GM18861 (cell line): Measurements from ENCODE around the gene MRPL20.

Experiments
- ATAC-seq: cut with Tn5 transposase; IDR thresholded peaks from one replicate; pipeline ENCODE4 v1.9.1; 2021; ENCODE audit not compliant: unreplicated experiment

The MRPL20 gene

GRCh38 chr1:1366699-1367066 lies 40.4 kb downstream of the MRPL20 start:
- ATAC-seq, result no peak

- ATAC-seq, result no peak
These were observed 41.0 kb downstream of the MRPL20 start for GRCh38 chr1:1365875-1366698.

GRCh38 chr1:1364266-1364665 lies 42.8 kb downstream of the MRPL20 start:
- no peak for ATAC-seq

GRCh38 chr1:1361982-1362423 lies 45.1 kb downstream of the MRPL20 start:
- no peak for ATAC-seq

GRCh38 chr1:1361233-1361981 lies 45.7 kb downstream of the MRPL20 start:
- ATAC-seq, result no peak

GRCh38 chr1:1360506-1361169 lies 46.5 kb downstream of the MRPL20 start:
- no peak for ATAC-seq

GRCh38 chr1:1359664-1360468 lies 47.2 kb downstream of the MRPL20 start:
- no peak for ATAC-seq

GRCh38 chr1:1359308-1359663 lies 47.8 kb downstream of the MRPL20 start:
- no peak for ATAC-seq

GRCh38 chr1:1358433-1359271 lies 48.4 kb downstream of the MRPL20 start, which contains the start of gene MXRA8:
TSS of gene MXRA8 (minus strand) at chr1:1358555. CDS start at chr1:1358504, 51 bp downstream.
- ATAC-seq, result no peak

GRCh38 chr1:1357871-1358432 lies 49.1 kb downstream of the MRPL20 start:
- no peak for ATAC-seq

GRCh38 chr1:1356796-1357401 lies 50.2 kb downstream of the MRPL20 start:
- no peak for ATAC-seq

- ATAC-seq, result no peak
These were observed 50.8 kb downstream of the MRPL20 start for GRCh38 chr1:1356166-1356795.

- ATAC-seq, result no peak
These were observed 51.7 kb downstream of the MRPL20 start for GRCh38 chr1:1355416-1355815.

- no peak for ATAC-seq
These were observed 52.5 kb downstream of the MRPL20 start for GRCh38 chr1:1354271-1355247.

- no peak for ATAC-seq
These were observed 53.5 kb downstream of the MRPL20 start for GRCh38 chr1:1353389-1354151.

- no peak for ATAC-seq
These were observed 54.2 kb downstream of the MRPL20 start for GRCh38 chr1:1352786-1353388.
